ENCODE measurements around the gene HDDC2. TPM values are rescaled to one million over a fixed set of nuclear protein-coding genes. Genes with fewer than 3 reads are reported as not detected.

Gene HDDC2
- polyA plus RNA-seq (2012; ENCODE audit: insufficient read depth, insufficient read length) = 205 TPM

GRCh38 chr6:125301435-125302391 is at the start of gene HDDC2:
TSS of gene HDDC2 (minus strand) at chr6:125301967. CDS start at chr6:125301932, 35 bp downstream.
- DNase-seq (ENCODE audit: low read depth, low spot score) = peak; percentile 63

GRCh38 chr6:125346926-125347563 is 45.3 kb upstream of the HDDC2 start:
- no peak for DNase-seq (ENCODE audit: low read depth, low spot score)
- no peak overlapping the region for H3K4me3 ChIP-seq (ENCODE audit: low read length)

More at GRCh38 chr6:125301435-125302391, at the start of gene HDDC2:
- peak within 1 kb of the TSS; percentile 73 for H3K4me3 ChIP-seq (ENCODE audit: low read length)

- no peak for DNase-seq (ENCODE audit: low read depth, low spot score)
- peak overlapping the region; percentile 1; the same call in 1 of the 2 replicates for H3K4me3 ChIP-seq (ENCODE audit: low read length)
These were observed 44.6 kb upstream of the HDDC2 start for GRCh38 chr6:125346201-125346925.

GRCh38 chr6:125341460-125341859 is 39.7 kb upstream of the HDDC2 start:
- no peak for DNase-seq (ENCODE audit: low read depth, low spot score)
- H3K4me3 ChIP-seq (ENCODE audit: low read length) = no peak overlapping the region

- H3K4me3 ChIP-seq (ENCODE audit: low read length) = no peak overlapping the region
- no peak for DNase-seq (ENCODE audit: low read depth, low spot score)
These were observed 39.2 kb upstream of the HDDC2 start for GRCh38 chr6:125340991-125341390.

- no peak overlapping the region for H3K4me3 ChIP-seq (ENCODE audit: low read length)
- DNase-seq (ENCODE audit: low read depth, low spot score) = no peak
These were observed 38.5 kb upstream of the HDDC2 start for GRCh38 chr6:125340175-125340835.

GRCh38 chr6:125339653-125340052 is 37.9 kb upstream of the HDDC2 start:
- DNase-seq (ENCODE audit: low read depth, low spot score) = no peak
- no peak overlapping the region for H3K4me3 ChIP-seq (ENCODE audit: low read length)

- no peak for DNase-seq (ENCODE audit: low read depth, low spot score)
- H3K4me3 ChIP-seq (ENCODE audit: low read length) = no peak overlapping the region
These were observed 36.6 kb upstream of the HDDC2 start for GRCh38 chr6:125338381-125338780.

GRCh38 chr6:125337706-125338105 is 35.9 kb upstream of the HDDC2 start:
- DNase-seq (ENCODE audit: low read depth, low spot score) = no peak
- no peak overlapping the region for H3K4me3 ChIP-seq (ENCODE audit: low read length)

GRCh38 chr6:125332664-125333063 is 30.9 kb upstream of the HDDC2 start:
- DNase-seq (ENCODE audit: low read depth, low spot score) = no peak
- no peak overlapping the region for H3K4me3 ChIP-seq (ENCODE audit: low read length)

GRCh38 chr6:125325586-125325985 is 23.8 kb upstream of the HDDC2 start:
- no peak overlapping the region for H3K4me3 ChIP-seq (ENCODE audit: low read length)
- DNase-seq (ENCODE audit: low read depth, low spot score) = no peak

- no peak overlapping the region for H3K4me3 ChIP-seq (ENCODE audit: low read length)
- no peak for DNase-seq (ENCODE audit: low read depth, low spot score)
These were observed 21.6 kb upstream of the HDDC2 start for GRCh38 chr6:125323376-125323775.

- H3K4me3 ChIP-seq (ENCODE audit: low read length) = no peak overlapping the region
- DNase-seq (ENCODE audit: low read depth, low spot score) = no peak
These were observed 14.9 kb upstream of the HDDC2 start for GRCh38 chr6:125316621-125317020.

GRCh38 chr6:125315548-125315947 is 13.8 kb upstream of the HDDC2 start:
- H3K4me3 ChIP-seq (ENCODE audit: low read length) = no peak overlapping the region
- no peak for DNase-seq (ENCODE audit: low read depth, low spot score)

- no peak for DNase-seq (ENCODE audit: low read depth, low spot score)
- H3K4me3 ChIP-seq (ENCODE audit: low read length) = no peak overlapping the region
These were observed 12.3 kb upstream of the HDDC2 start for GRCh38 chr6:125314009-125314581.

GRCh38 chr6:125312950-125313349 is 11.2 kb upstream of the HDDC2 start:
- H3K4me3 ChIP-seq (ENCODE audit: low read length) = no peak overlapping the region

GRCh38 chr6:125312478-125312877 is 10.7 kb upstream of the HDDC2 start:
- no peak overlapping the region for H3K4me3 ChIP-seq (ENCODE audit: low read length)
- DNase-seq (ENCODE audit: low read depth, low spot score) = no peak

More at GRCh38 chr6:125312950-125313349, 11.2 kb upstream of the HDDC2 start:
- no peak for DNase-seq (ENCODE audit: low read depth, low spot score)

GRCh38 chr6:125310994-125311649 is 9.4 kb upstream of the HDDC2 start:
- no peak overlapping the region for H3K4me3 ChIP-seq (ENCODE audit: low read length)
- peak; percentile 42 for DNase-seq (ENCODE audit: low read depth, low spot score)

Measured in Jurkat, Clone E6-1 (cell line).